ENCODE measurements around the gene ELOA.

DNA sequence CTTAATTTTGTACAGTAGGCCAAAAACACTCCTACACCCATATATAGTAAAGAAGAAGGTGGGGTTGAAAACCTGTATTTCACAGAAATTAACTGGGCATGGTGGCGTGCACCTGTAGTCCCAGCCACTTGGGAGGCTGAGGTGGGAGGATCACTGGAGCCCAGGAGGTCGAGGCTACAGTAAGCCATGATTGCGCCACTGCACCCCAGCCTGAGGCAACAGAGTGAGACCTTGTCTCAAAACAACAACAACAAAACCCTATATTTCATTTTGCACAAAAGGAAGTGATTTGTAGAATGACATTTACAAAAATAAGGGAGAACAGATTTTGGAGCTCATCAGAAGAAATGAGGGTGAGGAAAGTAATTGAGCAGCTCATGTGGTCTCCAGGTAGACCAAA lies 45.4 kb downstream of the ELOA start:
- TF ChIP-seq, protein P1, sequence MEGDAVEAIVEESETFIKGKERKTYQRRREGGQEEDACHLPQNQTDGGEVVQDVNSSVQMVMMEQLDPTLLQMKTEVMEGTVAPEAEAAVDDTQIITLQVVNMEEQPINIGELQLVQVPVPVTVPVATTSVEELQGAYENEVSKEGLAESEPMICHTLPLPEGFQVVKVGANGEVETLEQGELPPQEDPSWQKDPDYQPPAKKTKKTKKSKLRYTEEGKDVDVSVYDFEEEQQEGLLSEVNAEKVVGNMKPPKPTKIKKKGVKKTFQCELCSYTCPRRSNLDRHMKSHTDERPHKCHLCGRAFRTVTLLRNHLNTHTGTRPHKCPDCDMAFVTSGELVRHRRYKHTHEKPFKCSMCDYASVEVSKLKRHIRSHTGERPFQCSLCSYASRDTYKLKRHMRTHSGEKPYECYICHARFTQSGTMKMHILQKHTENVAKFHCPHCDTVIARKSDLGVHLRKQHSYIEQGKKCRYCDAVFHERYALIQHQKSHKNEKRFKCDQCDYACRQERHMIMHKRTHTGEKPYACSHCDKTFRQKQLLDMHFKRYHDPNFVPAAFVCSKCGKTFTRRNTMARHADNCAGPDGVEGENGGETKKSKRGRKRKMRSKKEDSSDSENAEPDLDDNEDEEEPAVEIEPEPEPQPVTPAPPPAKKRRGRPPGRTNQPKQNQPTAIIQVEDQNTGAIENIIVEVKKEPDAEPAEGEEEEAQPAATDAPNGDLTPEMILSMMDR (IDR thresholded peaks at IDR 0.05): no peak
- TF ChIP-seq POLR2A (IDR thresholded peaks at IDR 0.05) (no peak), POLR2AphosphoS5 (IDR thresholded peaks at IDR 0.05; ENCODE audit: insufficient read depth in 1 of 2, low read depth in 1 of 2) (no peak)

All from vagina (tissue), 2 donors.